K562 (cell line): ENCODE results near the gene DGLUCY. TPM values are rescaled to one million over a fixed set of nuclear protein-coding genes. Genes with fewer than 3 reads are reported as not detected.
A peak's percentile ranks its signal among the peaks of the same experiment; 100 is the strongest.

ENCODE experiments used
- CHAMP1 ChIP-seq: fragments of 450-650 bp; IDR thresholded peaks from 2 replicates; pipeline ENCODE4 v1.6.1; 2016; ENCODE audit warnings: mild to moderate bottlenecking
- GABPB1 ChIP-seq: sonication (generic); formaldehyde crosslinking; IDR thresholded peaks from 2 replicates; pipeline ENCODE4 v1.8.0; 2022; ENCODE audit warnings: mild to moderate bottlenecking, missing genetic modification reagents
- KDM5B ChIP-seq: fragments of 200-600 bp; sonication (generic); IDR thresholded peaks from 2 replicates; pipeline ENCODE4 v1.6.1; 2012; ENCODE audit warnings: low read depth, mild to moderate bottlenecking, moderate library complexity, low read length, control low read depth, inconsistent platforms; ENCODE audit not compliant: insufficient replicate concordance
- L3MBTL2 ChIP-seq: fragments of 450-650 bp; IDR thresholded peaks from 2 replicates; pipeline ENCODE4 v1.6.1; 2016; ENCODE audit warnings: mild to moderate bottlenecking, moderate library complexity
- MAZ ChIP-seq, 2 experiments: fragments of 450-650 bp in 1 of 2; sonication (generic) in 1 of 2; formaldehyde crosslinking; IDR thresholded peaks in 1 of 2; conservative IDR thresholded peaks in 1 of 2; 2 replicates each; pipeline versions ENCODE4 v1.4.0 to v1.5.0; 2020; ENCODE audit warnings: mild to moderate bottlenecking in 1 of 2, missing genetic modification reagents in 1 of 2
- NCOA2 ChIP-seq, 2 experiments: fragments of 450-650 bp; IDR thresholded peaks; 2 replicates each; pipeline ENCODE4 v1.6.1; 2018; ENCODE audit warnings: mild to moderate bottlenecking in 2 of 2, moderate library complexity in 1 of 2; ENCODE audit not compliant: partially characterized antibody in 2 of 2
- PHF8 ChIP-seq: fragments of 200-600 bp; sonication (generic); IDR thresholded peaks from 2 replicates; pipeline ENCODE4 v1.6.1; 2012; ENCODE audit warnings: mixed run types, mild to moderate bottlenecking, inconsistent platforms, low read length, moderate library complexity, borderline replicate concordance
- POLR2G ChIP-seq: fragments of 200-400 bp; formaldehyde crosslinking; IDR thresholded peaks from 2 replicates; pipeline ENCODE4 v1.6.1; 2017; ENCODE audit warnings: low read depth, mild to moderate bottlenecking, antibody characterized with exemption, low read length, moderate library complexity
- SIN3B ChIP-seq: fragments of 450-650 bp; IDR thresholded peaks from 2 replicates; pipeline ENCODE4 v1.6.1; 2017; ENCODE audit warnings: low read depth, mild to moderate bottlenecking, moderate library complexity
- SMAD4 ChIP-seq: fragments of 250-450 bp; sonication (Bioruptor Pico); conservative IDR thresholded peaks from 2 replicates; pipeline ENCODE4 v1.8.0; 2021; ENCODE audit warnings: inconsistent platforms, mild to moderate bottlenecking, moderate library complexity
- YY1 ChIP-seq, 3 experiments: IDR thresholded peaks; 2 replicates each; pipeline ENCODE4 v1.6.1; 2011; ENCODE audit warnings: low read length in 2 of 3, mild to moderate bottlenecking in 2 of 3, moderate library complexity in 2 of 3, borderline replicate concordance in 1 of 3, control low read depth in 1 of 3, low read depth in 1 of 3; ENCODE audit not compliant: insufficient read depth in 3 of 3, insufficient replicate concordance in 2 of 3, control insufficient read depth in 1 of 3, insufficient read length in 1 of 3; ENCODE audit errors: extremely low read depth in 1 of 3
- ZNF3 ChIP-seq: fragments of 250-450 bp; sonication (Bioruptor Pico); IDR thresholded peaks from 2 replicates; pipeline ENCODE4 v1.5.0; 2021; ENCODE audit warnings: mild to moderate bottlenecking, moderate library complexity
- ZNF436 ChIP-seq: fragments of 250-450, 450-650 bp; sonication (Bioruptor Pico); formaldehyde crosslinking; IDR thresholded peaks from 2 replicates; pipeline ENCODE4 v1.7.0; 2020; ENCODE audit warnings: mild to moderate bottlenecking
- ZNF589 ChIP-seq: fragments of 200-800 bp; sonication (Bioruptor generic); IDR thresholded peaks from 2 replicates; pipeline ENCODE4 v1.6.1; 2016; ENCODE audit warnings: low read depth, missing genetic modification characterization, missing compliant biosample characterization
- polyA plus RNA-seq, 8 experiments: library from polyadenylated mRNA; depleted of rRNA in 4 of 8; stranded (reverse) in 5 of 8; unstranded in 3 of 8; fragments of >200 nt; fragmentation: Nextera tagmentation in 2 of 8; fragmentation: Illumina TruSeq in 1 of 8; extraction: Ambion mirVana in 2 of 8; extraction: Trizol in 1 of 8; gene quantifications; 2 replicates each; pipeline versions ENCODE4 v1.2.1 to v1.2.3, GENCODE V29; 2011 to 2014; ENCODE audit warnings: inconsistent platforms in 1 of 8, missing spikeins in 1 of 8
- total RNA-seq, 7 experiments: library from RNA; depleted of rRNA in 6 of 7; stranded (reverse); fragments of >200 nt in 6 of 7; fragmentation: Illumina TruSeq in 2 of 7; extraction: Trizol in 2 of 7; gene quantifications; 2 replicates each; pipeline versions ENCODE4 v1.2.1 to v1.2.3, GENCODE V29; 2011 to 2021; ENCODE audit warnings: low replicate concordance in 1 of 7

DGLUCY gene
- total and polyA plus RNA-seq, 9 of the 15 experiments (the other 6 are each of a cell fraction or from before 2014, with no cell fraction given) = 9.9 to 28.4 (median 21.0) TPM

GRCh38 chr14:91264151-91265150, 150.6 kb downstream of the DGLUCY start (continued):
- peak; percentile 22 to 59; a peak in 2 of 4 replicates for TF ChIP-seq MAZ (CRISPR knock-in tag; conservative IDR thresholded peaks at IDR 0.05 in 1 of 2, IDR thresholded peaks at IDR 0.05 in 1 of 2)
- TF ChIP-seq KDM5B = peak; percentile 37
- TF ChIP-seq ZNF589 = no peak
- TF ChIP-seq GABPB1 (CRISPR knock-in tag) = peak; percentile 9; the same call in 1 of the 2 replicates
- TF ChIP-seq ZNF3 = no peak
- no peak for TF ChIP-seq ZNF436 (CRISPR knock-in tag)
- no peak for TF ChIP-seq CHAMP1
- peak in 1 of 3 experiments; percentile 6 for TF ChIP-seq YY1 (IDR thresholded peaks at IDR 0.05; ENCODE audit: borderline replicate concordance in 1 of 3, control insufficient read depth in 1 of 3, extremely low read depth in 1 of 3, insufficient read depth in 3 of 3, insufficient read length in 1 of 3, insufficient replicate concordance in 2 of 3, low read depth in 1 of 3, low read length in 2 of 3)
- TF ChIP-seq SMAD4 = 0 out of 2 replicates have a peak, but pooled peaks have one; percentile 41
- peak; percentile 59; the same call in 1 of the 2 replicates for TF ChIP-seq L3MBTL2
- peak; percentile 37; the same call in 1 of the 2 replicates for TF ChIP-seq PHF8
- peak; percentile 50; the same call in 1 of the 2 replicates for TF ChIP-seq SIN3B
- TF ChIP-seq NCOA2 (IDR thresholded peaks at IDR 0.05; ENCODE audit: partially characterized antibody in 2 of 2) = no peak
- TF ChIP-seq POLR2G = peak; percentile 74
